22Rv1 (cell line): ENCODE results near the gene AKR1E2.

Experiments used
- H3K27ac ChIP-seq: fragments of 450-650 bp; 2 replicates; pipeline ENCODE4 v1.5.1; 2017
- ZFX ChIP-seq: fragments of 450-650 bp; IDR thresholded peaks from 2 replicates; pipeline ENCODE4 v1.6.1; 2017; ENCODE audit warnings: antibody characterized with exemption, borderline replicate concordance
- TF ChIP-seq, protein P1 (sequence below): fragments of 450-650 bp; IDR thresholded peaks from 2 replicates; pipeline ENCODE4 v1.5.1; 2017; ENCODE audit warnings: mild to moderate bottlenecking

The AKR1E2 gene

DNA sequence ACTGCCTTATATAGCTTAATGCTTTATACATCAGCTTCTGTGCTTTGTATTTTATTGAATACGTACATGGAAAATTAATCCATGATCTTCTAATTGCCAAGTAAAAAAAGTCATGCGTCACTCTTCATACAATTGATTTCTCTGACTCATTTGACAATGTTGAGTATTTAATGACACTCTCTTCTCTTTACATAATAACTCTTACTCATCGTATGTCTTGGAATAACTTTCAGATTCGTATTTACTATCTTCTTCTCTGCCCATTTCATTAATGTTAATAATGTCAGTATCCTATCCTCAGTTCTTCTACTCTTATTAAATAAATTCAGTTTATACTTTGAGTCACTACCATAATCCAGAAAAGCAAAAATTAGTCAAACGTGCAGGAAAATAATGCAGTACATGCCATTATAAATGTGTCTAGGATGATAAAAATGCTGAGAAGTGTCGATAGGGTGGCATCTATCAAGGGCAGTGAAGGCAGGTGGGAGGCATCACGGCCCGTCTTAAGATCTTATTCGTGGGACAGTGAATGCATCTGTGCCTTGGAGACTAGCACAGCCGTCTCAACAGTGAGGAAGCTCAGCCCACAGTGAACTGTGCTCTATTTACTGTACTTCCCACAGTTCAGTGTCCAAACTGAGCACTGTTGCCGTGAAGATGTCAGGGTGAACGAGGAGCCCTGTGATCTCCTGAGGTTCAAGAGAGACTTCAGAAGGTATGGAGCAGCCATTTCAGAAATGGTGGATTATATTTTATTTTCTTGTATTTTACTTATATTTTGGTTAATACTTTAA is 39.8 kb upstream of the AKR1E2 start:
- no peak overlapping the region for H3K27ac ChIP-seq
- TF ChIP-seq ZFX, result no peak
- TF ChIP-seq, protein P1, sequence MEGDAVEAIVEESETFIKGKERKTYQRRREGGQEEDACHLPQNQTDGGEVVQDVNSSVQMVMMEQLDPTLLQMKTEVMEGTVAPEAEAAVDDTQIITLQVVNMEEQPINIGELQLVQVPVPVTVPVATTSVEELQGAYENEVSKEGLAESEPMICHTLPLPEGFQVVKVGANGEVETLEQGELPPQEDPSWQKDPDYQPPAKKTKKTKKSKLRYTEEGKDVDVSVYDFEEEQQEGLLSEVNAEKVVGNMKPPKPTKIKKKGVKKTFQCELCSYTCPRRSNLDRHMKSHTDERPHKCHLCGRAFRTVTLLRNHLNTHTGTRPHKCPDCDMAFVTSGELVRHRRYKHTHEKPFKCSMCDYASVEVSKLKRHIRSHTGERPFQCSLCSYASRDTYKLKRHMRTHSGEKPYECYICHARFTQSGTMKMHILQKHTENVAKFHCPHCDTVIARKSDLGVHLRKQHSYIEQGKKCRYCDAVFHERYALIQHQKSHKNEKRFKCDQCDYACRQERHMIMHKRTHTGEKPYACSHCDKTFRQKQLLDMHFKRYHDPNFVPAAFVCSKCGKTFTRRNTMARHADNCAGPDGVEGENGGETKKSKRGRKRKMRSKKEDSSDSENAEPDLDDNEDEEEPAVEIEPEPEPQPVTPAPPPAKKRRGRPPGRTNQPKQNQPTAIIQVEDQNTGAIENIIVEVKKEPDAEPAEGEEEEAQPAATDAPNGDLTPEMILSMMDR, result no peak

DNA sequence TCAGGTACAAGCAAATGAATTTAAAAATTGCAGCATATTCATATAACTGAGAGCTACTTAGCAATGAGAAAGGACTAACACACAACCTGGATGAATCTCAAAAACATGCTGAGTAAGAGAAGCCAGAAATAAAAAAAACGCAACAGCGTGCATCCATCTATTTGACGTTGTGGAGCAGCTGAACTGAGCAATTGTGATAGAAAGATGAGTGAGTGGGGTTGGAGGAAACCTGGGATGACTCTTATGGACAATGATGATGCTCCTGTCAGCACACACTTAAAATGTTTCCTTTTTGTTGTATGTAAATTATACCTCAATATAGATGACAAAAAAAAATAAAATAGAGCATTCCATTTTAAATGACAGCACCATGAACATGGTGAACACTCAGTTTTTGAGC is 36.0 kb upstream of the AKR1E2 start:
- no peak overlapping the region for H3K27ac ChIP-seq
- TF ChIP-seq, protein P1, result no peak

DNA sequence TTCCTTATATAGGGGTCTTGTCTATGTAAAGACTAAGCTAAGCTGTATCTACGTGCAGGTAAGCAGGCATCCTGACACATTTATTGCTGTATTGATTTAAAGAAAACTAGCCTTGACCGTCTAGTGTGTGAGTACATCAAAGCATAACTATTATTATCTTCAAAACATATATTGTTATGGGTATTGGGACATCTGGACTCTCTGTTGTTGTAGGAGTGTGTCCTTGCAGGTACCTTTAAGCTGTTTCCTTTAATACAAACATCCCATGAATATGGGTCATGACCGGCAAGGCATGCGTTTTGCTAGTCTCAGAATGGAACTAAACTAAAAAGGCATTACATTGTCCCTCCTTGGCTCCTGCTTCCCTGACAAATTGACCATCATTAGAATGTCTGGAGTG is 35.1 kb upstream of the AKR1E2 start:
- TF ChIP-seq ZFX, result no peak
- TF ChIP-seq, protein P1, result no peak

DNA sequence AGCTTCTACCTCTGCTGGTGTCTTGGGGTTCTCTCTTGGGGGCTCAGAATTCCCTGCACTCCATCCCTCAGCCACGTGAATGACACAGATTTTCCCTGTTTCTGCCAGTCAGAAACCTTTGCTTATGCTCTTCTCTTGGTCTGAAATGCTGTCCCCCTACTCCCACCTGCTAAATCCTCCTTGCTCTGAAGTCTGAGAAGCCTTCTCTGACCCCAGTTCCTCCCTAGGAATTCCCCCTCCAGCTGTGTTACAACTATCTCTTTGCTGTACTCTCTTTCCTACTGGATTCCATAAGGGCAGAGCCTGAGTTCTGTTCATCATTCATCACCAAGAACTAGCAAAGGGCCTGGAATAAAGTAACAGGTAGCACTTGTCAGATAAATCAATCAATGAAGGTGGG is 33.6 kb upstream of the AKR1E2 start:
- no peak overlapping the region for H3K27ac ChIP-seq
- TF ChIP-seq, protein P1, result no peak

More for the DNA sequence above, 35.1 kb upstream of the AKR1E2 start:
- no peak overlapping the region for H3K27ac ChIP-seq

DNA sequence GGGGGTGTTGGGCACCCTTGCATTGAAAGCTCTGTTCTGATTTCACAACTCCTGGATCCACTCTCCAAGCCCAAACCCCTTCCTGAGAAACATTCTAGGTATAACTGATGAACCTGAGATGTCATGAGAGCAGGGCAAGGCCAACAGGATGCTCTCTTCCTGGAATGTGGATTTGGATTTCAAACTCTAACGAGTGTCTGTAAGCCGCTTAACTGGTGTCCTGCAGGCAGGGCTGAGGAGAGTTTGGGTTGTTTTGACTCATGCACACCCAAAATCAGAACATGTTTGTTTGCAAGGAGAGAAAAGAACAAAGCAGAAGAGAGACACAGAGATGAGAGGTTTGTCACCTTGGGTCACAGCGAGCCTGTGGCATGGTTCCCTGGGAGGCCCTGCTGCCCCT is 24.6 kb upstream of the AKR1E2 start:
- TF ChIP-seq, protein P1, result no peak
- no peak for TF ChIP-seq ZFX
- H3K27ac ChIP-seq, result no peak overlapping the region

DNA sequence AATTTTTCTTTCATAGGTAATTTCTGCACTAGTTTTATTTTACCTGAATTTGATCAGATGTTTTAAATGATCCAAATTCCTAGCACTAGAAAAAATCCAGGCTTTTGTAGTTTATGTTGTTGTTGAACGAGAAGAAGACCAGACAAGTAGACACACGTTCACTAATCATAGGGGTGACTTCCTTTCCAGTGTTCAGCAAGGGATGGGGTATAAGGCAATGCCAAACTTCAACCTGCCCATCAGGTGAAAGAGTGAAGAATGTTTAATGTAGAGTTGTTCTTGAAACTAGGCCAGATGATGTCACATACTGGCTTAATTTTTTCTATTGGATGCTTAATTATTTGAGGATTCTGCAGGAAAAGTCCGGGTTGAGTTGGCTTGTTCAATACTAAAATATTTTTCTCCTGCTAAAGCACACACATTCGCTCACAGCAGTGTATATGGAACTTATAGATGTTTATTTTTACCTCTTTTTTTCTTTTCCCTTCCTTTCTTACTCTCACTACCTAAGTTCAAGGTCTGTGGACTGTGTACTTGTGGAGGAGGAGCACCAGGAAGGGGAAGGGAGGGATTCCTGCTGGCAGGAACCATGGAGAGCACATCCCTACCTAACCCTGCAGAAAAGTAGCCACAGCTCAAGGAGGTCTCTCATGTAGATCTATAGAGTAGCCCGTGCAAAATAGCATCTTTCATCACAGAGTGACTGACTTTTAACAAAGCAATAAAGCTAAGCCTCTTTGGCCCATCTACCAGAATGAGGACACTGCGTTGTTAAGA is 23.1 kb upstream of the AKR1E2 start:
- no peak overlapping the region for H3K27ac ChIP-seq
- no peak for TF ChIP-seq ZFX
- TF ChIP-seq, protein P1, result no peak

DNA sequence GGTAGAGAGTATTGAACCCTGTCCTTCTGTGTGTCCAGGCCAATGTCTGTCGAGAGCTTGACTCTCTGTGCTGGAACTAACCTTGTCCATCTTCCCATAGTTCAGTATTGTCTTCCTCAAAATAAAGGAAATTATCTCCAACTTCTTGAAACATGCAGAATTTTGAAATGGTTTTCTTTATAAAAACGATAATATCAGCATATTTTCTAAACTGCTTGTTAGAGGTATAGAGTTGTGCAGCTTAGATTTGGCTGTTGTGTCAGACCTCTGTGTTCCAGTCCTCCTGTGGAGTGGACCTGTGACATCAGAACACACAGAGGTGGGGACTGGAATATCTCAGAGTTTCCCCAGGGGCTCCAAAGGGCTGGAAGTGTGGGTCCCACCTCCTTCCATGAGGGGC is 22.2 kb upstream of the AKR1E2 start:
- TF ChIP-seq, protein P1, result no peak
- TF ChIP-seq ZFX, result no peak
- no peak overlapping the region for H3K27ac ChIP-seq
